Testis (tissue), 3 donors: Measurements from ENCODE around the gene EIF4E. TPM values are rescaled to one million over a fixed set of nuclear protein-coding genes. Genes with fewer than 3 reads are reported as not detected.

Experiments
- DNase-seq: peaks from one replicate; pipeline ENCODE4 v3.0.0-alpha.2; 2019
- H3K27ac ChIP-seq, 2 donors: fragments of 200-600 bp; sonication (generic); one replicate each; pipeline ENCODE4 v1.5.1; 2019
- H3K27me3 ChIP-seq: fragments of 200-600 bp; sonication (generic); one replicate; pipeline ENCODE4 v1.5.1; 2019
- H3K36me3 ChIP-seq: fragments of 200-600 bp; sonication (generic); one replicate; pipeline ENCODE4 v1.5.1; 2017; ENCODE audit warnings: low read depth; ENCODE audit errors: missing control alignments
- H3K4me1 ChIP-seq: fragments of 200-600 bp; sonication (generic); one replicate; pipeline ENCODE4 v1.5.1; 2019
- H3K4me3 ChIP-seq, 2 donors: fragments of 200-600 bp; sonication (generic); one replicate each; pipeline ENCODE4 v1.5.1; 2017 to 2019
- H3K9me3 ChIP-seq: fragments of 200-600 bp; sonication (generic); one replicate; pipeline ENCODE4 v1.5.1; 2017
- POLR2A ChIP-seq: fragments of 450-650 bp; IDR thresholded peaks from one replicate; pipeline ENCODE4 v1.6.1; 2017; ENCODE audit warnings: antibody characterized with exemption, mild to moderate bottlenecking, moderate library complexity
- WGBS, 2 donors: methylation state at CpG; one replicate each; pipeline ENCODE4 v1.1.5; 2018; 5-methylcytosine and 5-hydroxymethylcytosine counted together
- intact Hi-C: fragments of 100-400 bp; cut with DNase I; formaldehyde crosslinking; loops from one replicate; pipeline ENCODE4 v1.15.1; 2023; ENCODE audit warnings: low total_unique reads
- polyA plus RNA-seq: library from polyadenylated mRNA; stranded (reverse); fragments of 350-450 nt; fragmentation: Illumina TruSeq; extraction: RNeasy Lipid Tissue Mini Kit (QIAGEN cat#74804); gene quantifications from one replicate; pipeline ENCODE4 v1.2.3, GENCODE V29; 2014; ENCODE audit warnings: low read depth, low replicate concordance; ENCODE audit not compliant: insufficient read depth
- total RNA-seq, 2 donors: library from RNA; depleted of rRNA; stranded (reverse); fragments of >200 nt; gene quantifications; one replicate each; pipeline ENCODE4 v1.2.3, GENCODE V29; 2016
- TF ChIP-seq, protein P1 (sequence below), 3 experiments: fragments of 450-650 bp in 2 of 3; fragments of 200-600 bp in 1 of 3; sonication (generic) in 1 of 3; IDR thresholded peaks; one replicate each; pipeline ENCODE4 v1.5.1; 2016 to 2019; ENCODE audit warnings: antibody characterized with exemption in 3 of 3, mild to moderate bottlenecking in 2 of 3, moderate library complexity in 1 of 3

The EIF4E gene
- total and polyA plus RNA-seq, 3 donors from 2014 or later: 97.3 to 155 (median 127) TPM

DNA sequence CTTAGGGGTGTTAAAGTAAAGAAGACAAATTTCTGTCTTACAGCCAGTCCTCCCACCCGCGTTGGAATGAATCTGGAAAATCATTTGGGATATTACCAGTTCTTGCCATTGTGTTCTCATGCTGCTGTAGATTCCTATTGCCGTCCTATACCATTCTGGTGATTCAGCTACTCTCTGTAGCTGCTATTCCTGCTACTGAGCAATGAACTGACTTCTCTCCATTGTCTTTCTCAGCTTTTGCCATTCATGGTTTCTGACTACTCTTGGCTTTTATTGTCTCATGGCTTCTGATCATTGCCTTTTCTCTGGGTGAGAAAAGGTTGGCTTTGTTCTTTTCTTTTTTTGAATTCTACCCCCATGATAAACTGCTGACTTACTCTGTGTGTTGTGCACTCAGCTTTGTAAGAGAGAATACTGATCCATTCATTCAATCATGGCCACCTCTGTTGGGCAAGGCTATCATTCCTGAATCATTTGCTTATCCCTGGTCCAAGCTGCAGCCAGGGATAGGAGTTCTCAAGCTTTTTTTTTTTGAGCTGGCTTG lies 38.9 kb upstream of the EIF4E start:
- Histone ChIP-seq H3K4me3 (no peak overlapping the region), H3K27ac (no peak overlapping the region), H3K27me3 (no peaks in the 10 kb centered on the region), H3K36me3 (no peaks in the 10 kb centered on the region), H3K9me3 (no peaks in the 10 kb centered on the region), H3K4me1 (no peaks in the 10 kb centered on the region)
- no peak for DNase-seq
- TF ChIP-seq, protein P1, sequence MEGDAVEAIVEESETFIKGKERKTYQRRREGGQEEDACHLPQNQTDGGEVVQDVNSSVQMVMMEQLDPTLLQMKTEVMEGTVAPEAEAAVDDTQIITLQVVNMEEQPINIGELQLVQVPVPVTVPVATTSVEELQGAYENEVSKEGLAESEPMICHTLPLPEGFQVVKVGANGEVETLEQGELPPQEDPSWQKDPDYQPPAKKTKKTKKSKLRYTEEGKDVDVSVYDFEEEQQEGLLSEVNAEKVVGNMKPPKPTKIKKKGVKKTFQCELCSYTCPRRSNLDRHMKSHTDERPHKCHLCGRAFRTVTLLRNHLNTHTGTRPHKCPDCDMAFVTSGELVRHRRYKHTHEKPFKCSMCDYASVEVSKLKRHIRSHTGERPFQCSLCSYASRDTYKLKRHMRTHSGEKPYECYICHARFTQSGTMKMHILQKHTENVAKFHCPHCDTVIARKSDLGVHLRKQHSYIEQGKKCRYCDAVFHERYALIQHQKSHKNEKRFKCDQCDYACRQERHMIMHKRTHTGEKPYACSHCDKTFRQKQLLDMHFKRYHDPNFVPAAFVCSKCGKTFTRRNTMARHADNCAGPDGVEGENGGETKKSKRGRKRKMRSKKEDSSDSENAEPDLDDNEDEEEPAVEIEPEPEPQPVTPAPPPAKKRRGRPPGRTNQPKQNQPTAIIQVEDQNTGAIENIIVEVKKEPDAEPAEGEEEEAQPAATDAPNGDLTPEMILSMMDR (IDR thresholded peaks at IDR 0.05): no peak
- no peak for TF ChIP-seq POLR2A
- intact Hi-C loops: no loop called here
- 78 to 95% methylated on average over 3 of the region's 3 CpGs for WGBS, 2 donors

DNA sequence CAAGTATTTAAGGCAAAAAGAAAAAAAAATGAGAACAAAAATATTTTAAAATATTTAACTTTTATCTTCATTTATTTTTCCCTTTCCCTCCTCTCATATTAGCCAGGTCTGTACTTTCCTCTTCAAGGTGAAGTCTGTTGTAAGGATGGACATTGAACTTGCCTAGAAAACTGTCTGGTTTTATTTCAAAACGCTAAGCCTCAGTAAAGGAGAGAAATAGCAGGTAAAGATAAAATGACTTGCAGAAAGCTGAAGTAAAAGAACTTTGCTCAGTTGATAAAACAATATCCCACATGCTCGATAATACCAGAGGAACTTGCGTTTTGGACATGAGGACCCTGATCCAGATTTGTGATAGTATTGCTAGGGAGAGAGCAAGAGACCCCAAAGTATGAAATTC lies 38.0 kb upstream of the EIF4E start:
- no peak overlapping the region for H3K4me3 ChIP-seq
- no peaks in the 10 kb centered on the region for H3K36me3 ChIP-seq
- H3K9me3 ChIP-seq: no peaks in the 10 kb centered on the region
- no peaks in the 10 kb centered on the region for H3K27me3 ChIP-seq
- H3K27ac ChIP-seq: no peak overlapping the region
- intact Hi-C loops: no loop called here
- H3K4me1 ChIP-seq: no peaks in the 10 kb centered on the region
- TF ChIP-seq, protein P1 (IDR thresholded peaks at IDR 0.05): no peak
- TF ChIP-seq POLR2A: no peak
- 92 to 93% methylated on average over 3 of the region's 3 CpGs for WGBS, 2 donors
- DNase-seq: no peak

DNA sequence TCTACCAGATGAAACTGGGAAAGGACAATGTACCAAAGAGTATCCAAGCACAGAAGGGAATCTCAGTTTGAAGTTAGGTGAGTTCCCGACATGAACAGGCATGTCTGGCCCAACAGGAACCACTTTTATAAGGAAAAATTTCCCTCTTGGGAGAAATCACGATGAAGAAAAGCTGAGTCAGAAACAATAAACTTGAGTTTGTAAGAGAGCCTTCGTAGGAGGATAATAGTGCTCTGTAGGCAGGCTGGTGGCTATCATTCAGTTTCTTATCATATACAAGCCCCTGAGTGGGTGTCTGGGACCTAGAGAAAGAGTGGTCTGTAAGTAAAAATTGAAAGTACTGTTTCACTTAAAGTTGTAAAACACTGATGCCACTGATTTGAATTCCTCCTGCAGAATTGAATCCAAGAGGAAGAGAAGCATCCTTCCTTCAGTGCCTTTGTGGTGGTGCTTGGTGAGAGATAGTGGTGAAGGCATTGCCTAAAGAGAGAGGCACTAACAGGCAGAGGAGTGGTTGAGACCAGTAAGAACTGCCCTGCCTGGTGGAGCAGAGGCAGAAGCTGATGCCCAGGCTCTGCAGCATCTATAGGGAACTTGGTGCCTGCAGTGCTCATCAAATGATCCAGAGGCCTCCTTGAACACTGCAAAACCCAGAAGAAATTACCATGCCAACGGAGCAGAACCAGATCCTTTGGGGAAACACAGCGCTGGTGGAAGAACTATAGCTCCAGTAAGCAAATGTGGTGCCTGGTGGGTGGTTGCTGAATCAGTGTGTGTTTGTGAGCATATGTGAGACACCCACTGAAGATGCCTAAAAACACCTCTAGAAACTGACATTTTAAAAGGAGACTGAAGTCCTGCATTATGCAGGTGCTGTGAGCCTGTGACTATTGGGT lies 34.9 kb upstream of the EIF4E start:
- TF ChIP-seq, protein P1 (IDR thresholded peaks at IDR 0.05): no peak
- no peak for TF ChIP-seq POLR2A
- Histone ChIP-seq H3K9me3 (no peaks in the 10 kb centered on the region), H3K4me3 (no peak overlapping the region), H3K27ac (no peak overlapping the region), H3K4me1 (no peaks in the 10 kb centered on the region), H3K36me3 (no peaks in the 10 kb centered on the region), H3K27me3 (no peaks in the 10 kb centered on the region)
- DNase-seq: no peak
- intact Hi-C loops: no loop called here
- 58 to 77% methylated on average over 5 of the region's 5 CpGs for WGBS, 2 donors

DNA sequence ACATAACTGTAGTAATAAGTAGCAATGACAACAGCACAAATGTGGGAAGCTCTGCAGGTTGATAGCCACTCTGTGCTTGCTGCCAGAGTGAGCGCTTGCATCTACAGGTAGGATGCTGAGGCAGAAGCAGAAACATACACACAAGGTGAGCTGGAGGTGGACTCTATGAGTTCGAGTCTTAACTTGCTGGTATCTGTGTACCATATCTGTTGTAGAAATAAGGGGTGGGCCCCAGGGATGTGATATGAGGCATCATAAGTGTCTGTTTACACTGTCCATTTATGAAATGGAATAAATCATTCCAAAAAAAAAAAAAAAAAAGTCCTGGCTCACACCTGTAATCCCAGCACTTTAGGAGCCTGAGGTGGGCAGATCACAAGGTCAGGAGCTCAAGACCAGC lies 32.8 kb upstream of the EIF4E start:
- 80 to 96% methylated on average over 2 of the region's 2 CpGs for WGBS, 2 donors
- Histone ChIP-seq H3K27ac (no peak overlapping the region), H3K36me3 (no peaks in the 10 kb centered on the region), H3K9me3 (no peaks in the 10 kb centered on the region), H3K4me1 (no peaks in the 10 kb centered on the region), H3K4me3 (no peak overlapping the region), H3K27me3 (no peaks in the 10 kb centered on the region)
- TF ChIP-seq, protein P1 (IDR thresholded peaks at IDR 0.05): no peak
- TF ChIP-seq POLR2A: no peak
- intact Hi-C loops: no loop called here
- DNase-seq: no peak
